Measurements from ENCODE around the gene OMP.

The OMP gene

GRCh38 chr11:77111946-77112345 lies 9.3 kb downstream of the OMP start:
- no peak for TF ChIP-seq EP300 (IDR thresholded peaks at IDR 0.05; ENCODE audit: borderline replicate concordance)
- TF ChIP-seq CREB1 (IDR thresholded peaks at IDR 0.05; ENCODE audit: low read depth), result no peak
- no peak for TF ChIP-seq MAX (IDR thresholded peaks at IDR 0.05)
- no peak for TF ChIP-seq TAF1 (IDR thresholded peaks at IDR 0.05; ENCODE audit: low read depth)
- TF ChIP-seq TCF12 (IDR thresholded peaks at IDR 0.05; ENCODE audit: low read depth), result no peak
- no peak for TF ChIP-seq RAD21 (IDR thresholded peaks at IDR 0.05; ENCODE audit: low read depth)
- no peak for TF ChIP-seq REST (IDR thresholded peaks at IDR 0.05; ENCODE audit: low read depth)
- TF ChIP-seq YY1 (IDR thresholded peaks at IDR 0.05; ENCODE audit: low read depth), result no peak
- no peak for TF ChIP-seq ZBTB7A (IDR thresholded peaks at IDR 0.05; ENCODE audit: low read depth)
- no peak for TF ChIP-seq EGR1 (IDR thresholded peaks at IDR 0.05)
- no peak for TF ChIP-seq TEAD4 (IDR thresholded peaks at IDR 0.05)
- no peak for TF ChIP-seq USF1 (IDR thresholded peaks at IDR 0.05)
- no peak for TF ChIP-seq NFIC (IDR thresholded peaks at IDR 0.05)
- no peak for TF ChIP-seq CEBPB (IDR thresholded peaks at IDR 0.05)
- TF ChIP-seq FOXM1 (IDR thresholded peaks at IDR 0.05; ENCODE audit: borderline replicate concordance, low read depth), result no peak

- no peak for TF ChIP-seq NFIC (IDR thresholded peaks at IDR 0.05)
- no peak for TF ChIP-seq EP300 (IDR thresholded peaks at IDR 0.05; ENCODE audit: borderline replicate concordance)
- no peak for TF ChIP-seq ZBTB7A (IDR thresholded peaks at IDR 0.05; ENCODE audit: low read depth)
- TF ChIP-seq RAD21 (IDR thresholded peaks at IDR 0.05; ENCODE audit: low read depth), result no peak
- TF ChIP-seq REST (IDR thresholded peaks at IDR 0.05; ENCODE audit: low read depth), result no peak
- no peak for TF ChIP-seq TEAD4 (IDR thresholded peaks at IDR 0.05)
- no peak for TF ChIP-seq USF1 (IDR thresholded peaks at IDR 0.05)
- TF ChIP-seq CEBPB (IDR thresholded peaks at IDR 0.05), result no peak
- no peak for TF ChIP-seq TCF12 (IDR thresholded peaks at IDR 0.05; ENCODE audit: low read depth)
- TF ChIP-seq MAX (IDR thresholded peaks at IDR 0.05), result no peak
- TF ChIP-seq TAF1 (IDR thresholded peaks at IDR 0.05; ENCODE audit: low read depth), result no peak
- no peak for TF ChIP-seq EGR1 (IDR thresholded peaks at IDR 0.05)
Measured at GRCh38 chr11:77112641-77113381, 10.2 kb downstream of the OMP start.

GRCh38 chr11:77113382-77114088 lies 10.9 kb downstream of the OMP start:
- TF ChIP-seq RAD21 (IDR thresholded peaks at IDR 0.05; ENCODE audit: low read depth) (peak; percentile 53), REST (IDR thresholded peaks at IDR 0.05; ENCODE audit: low read depth) (no peak)

- TF ChIP-seq TAF1 (IDR thresholded peaks at IDR 0.05; ENCODE audit: low read depth) (no peak), EGR1 (IDR thresholded peaks at IDR 0.05) (no peak), CEBPB (IDR thresholded peaks at IDR 0.05) (no peak), NFIC (IDR thresholded peaks at IDR 0.05) (no peak), REST (IDR thresholded peaks at IDR 0.05; ENCODE audit: low read depth) (no peak), USF1 (IDR thresholded peaks at IDR 0.05) (no peak), MAX (IDR thresholded peaks at IDR 0.05) (no peak), YY1 (IDR thresholded peaks at IDR 0.05; ENCODE audit: low read depth) (no peak), TCF12 (IDR thresholded peaks at IDR 0.05; ENCODE audit: low read depth) (no peak), EP300 (IDR thresholded peaks at IDR 0.05; ENCODE audit: borderline replicate concordance) (no peak), RAD21 (IDR thresholded peaks at IDR 0.05; ENCODE audit: low read depth) (no peak), TEAD4 (IDR thresholded peaks at IDR 0.05) (no peak), CREB1 (IDR thresholded peaks at IDR 0.05; ENCODE audit: low read depth) (no peak), ZBTB7A (IDR thresholded peaks at IDR 0.05; ENCODE audit: low read depth) (no peak), FOXM1 (IDR thresholded peaks at IDR 0.05; ENCODE audit: borderline replicate concordance, low read depth) (no peak)
Measured at GRCh38 chr11:77114089-77114463, 11.4 kb downstream of the OMP start.

Measured in Ishikawa (cell line).